ENCODE results near the gene PTPN23. TPM values are rescaled to one million over a fixed set of nuclear protein-coding genes. Genes with fewer than 3 reads are reported as not detected.
A peak's percentile ranks its signal among the peaks of the same experiment; 100 is the strongest.

The PTPN23 gene
- total RNA-seq, 1 donor from 2014 or later = 17.5 TPM

- no peak for DNase-seq
These were observed 38.5 kb downstream of the PTPN23 start for GRCh38 chr3:47419083-47420043.

GRCh38 chr3:47420044-47420430 is 39.2 kb downstream of the PTPN23 start:
- DNase-seq = no peak

- DNase-seq = peak; percentile 80
These were observed 40.0 kb downstream of the PTPN23 start for GRCh38 chr3:47420511-47421484.

GRCh38 chr3:47421741-47422649 is 41.2 kb downstream of the PTPN23 start:
- DNase-seq = no peak

- DNase-seq = no peak
These were observed 41.9 kb downstream of the PTPN23 start for GRCh38 chr3:47422743-47423142.

GRCh38 chr3:47423548-47424145 is 42.8 kb downstream of the PTPN23 start:
- DNase-seq = no peak

GRCh38 chr3:47424434-47425382 is 43.9 kb downstream of the PTPN23 start:
- no peak for DNase-seq

GRCh38 chr3:47425383-47425778 is 44.6 kb downstream of the PTPN23 start:
- no peak for DNase-seq

GRCh38 chr3:47425959-47426358 is 45.1 kb downstream of the PTPN23 start:
- DNase-seq = no peak

GRCh38 chr3:47427866-47428265 is 47.0 kb downstream of the PTPN23 start:
- DNase-seq = no peak

GRCh38 chr3:47428662-47429061 is 47.8 kb downstream of the PTPN23 start:
- DNase-seq = no peak

- DNase-seq = no peak
These were observed 48.9 kb downstream of the PTPN23 start for GRCh38 chr3:47429476-47430270.

GRCh38 chr3:47430606-47431005 is 49.8 kb downstream of the PTPN23 start:
- DNase-seq = no peak

GRCh38 chr3:47431225-47431624 is 50.4 kb downstream of the PTPN23 start:
- no peak for DNase-seq

GRCh38 chr3:47432673-47433072 is 51.9 kb downstream of the PTPN23 start:
- no peak for DNase-seq

- no peak for DNase-seq
These were observed 53.0 kb downstream of the PTPN23 start for GRCh38 chr3:47433796-47434195.

- DNase-seq = no peak
These were observed 54.0 kb downstream of the PTPN23 start for GRCh38 chr3:47434849-47435248.

GRCh38 chr3:47436180-47436579 is 55.4 kb downstream of the PTPN23 start:
- DNase-seq = no peak

- DNase-seq = no peak
These were observed 59.3 kb downstream of the PTPN23 start for GRCh38 chr3:47440131-47440530.
